GM19452 (cell line): Measurements from ENCODE around the gene DMC1.
"Not testable (repeated sequence)": the region's sequence is repeated elsewhere in the genome, so short reads cannot be mapped to it uniquely, and the experiment has no call there.

Experiments
- ATAC-seq: cut with Tn5 transposase; IDR thresholded peaks from one replicate; pipeline ENCODE4 v1.9.1; 2021; ENCODE audit not compliant: unreplicated experiment

The DMC1 gene

DNA sequence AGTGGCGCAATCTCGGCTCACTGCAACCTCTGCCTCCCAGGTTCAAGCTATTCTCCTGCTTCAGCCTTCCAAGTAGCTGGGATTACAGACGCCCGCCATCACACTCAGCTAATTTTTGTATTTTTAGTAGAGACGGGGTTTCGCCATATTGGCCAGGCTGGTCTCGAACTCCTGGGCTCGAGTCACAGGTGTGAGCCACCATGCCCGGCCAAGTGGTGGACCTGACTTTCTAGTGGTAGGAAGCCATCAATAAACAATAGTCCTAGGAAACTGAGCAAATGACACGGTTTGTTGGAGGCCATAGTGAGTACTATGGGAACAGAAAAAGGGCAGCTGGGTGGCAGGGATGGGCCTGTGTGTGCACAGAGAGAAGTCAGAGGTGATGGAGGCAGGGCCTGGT, 99.8 kb downstream of the DMC1 start:
- not testable (repeated sequence) for ATAC-seq

GRCh38 chr22:38469306-38469781, 100.6 kb downstream of the DMC1 start:
- no peak for ATAC-seq
